Activated T-cell treated with anti-CD3 and anti-CD28 coated beads for 1 hour (primary cell): ENCODE data around the gene CNN2.

Source experiments
- DNase-seq: peaks from one replicate; pipeline ENCODE4 v3.0.0-alpha.2; 2020; ENCODE audit warnings: low read depth

CNN2 gene

DNA sequence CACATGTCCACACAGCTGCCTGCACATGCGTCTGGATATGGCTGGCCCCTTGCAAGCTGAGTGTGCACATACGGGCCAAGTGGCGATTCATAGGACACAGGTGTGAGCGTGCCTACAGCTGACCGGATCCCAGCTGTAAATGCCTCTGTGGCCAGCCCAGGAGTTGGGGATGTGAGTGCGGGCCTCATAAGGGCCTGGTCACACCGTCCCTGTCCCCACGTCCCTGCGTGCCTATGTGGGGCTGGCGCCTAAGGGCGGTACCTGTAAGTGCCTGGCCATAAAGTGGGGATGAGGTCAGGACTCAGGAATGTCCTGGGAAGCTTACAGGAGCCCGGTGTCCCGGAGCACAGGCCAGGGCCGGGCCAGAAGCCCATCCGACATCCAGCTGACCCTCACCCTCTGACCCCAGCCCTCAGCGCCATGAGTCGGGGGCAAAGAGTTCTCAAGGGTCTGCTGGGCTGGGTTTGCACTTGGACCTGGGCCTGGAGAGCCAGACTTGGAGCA is 39.2 kb downstream of the CNN2 start:
- DNase-seq: no peak

DNA sequence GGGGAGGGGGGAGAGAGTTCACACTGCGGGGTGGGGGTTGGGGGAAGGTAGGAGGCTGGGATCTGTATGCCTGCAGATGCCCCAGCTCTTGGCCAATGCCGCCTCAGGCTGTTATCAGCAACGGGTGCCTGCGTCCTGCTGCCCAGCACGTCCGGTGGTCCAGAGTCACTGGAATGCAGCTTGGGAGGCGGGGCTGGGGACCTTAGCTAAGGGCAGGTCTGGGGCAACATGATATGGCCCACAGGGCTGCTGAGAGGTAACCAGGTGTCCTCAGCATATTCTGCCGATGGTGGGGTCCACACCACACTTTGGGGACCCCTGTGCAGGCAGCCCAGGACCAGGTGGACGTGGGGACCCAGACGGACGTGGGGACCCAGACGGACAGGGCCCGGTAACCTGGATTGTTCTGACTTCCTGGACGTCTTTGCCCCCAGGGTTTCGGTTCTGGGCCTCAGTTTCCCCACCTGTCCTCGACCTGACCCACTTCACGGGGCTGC is 39.9 kb downstream of the CNN2 start:
- DNase-seq: no peak

DNA sequence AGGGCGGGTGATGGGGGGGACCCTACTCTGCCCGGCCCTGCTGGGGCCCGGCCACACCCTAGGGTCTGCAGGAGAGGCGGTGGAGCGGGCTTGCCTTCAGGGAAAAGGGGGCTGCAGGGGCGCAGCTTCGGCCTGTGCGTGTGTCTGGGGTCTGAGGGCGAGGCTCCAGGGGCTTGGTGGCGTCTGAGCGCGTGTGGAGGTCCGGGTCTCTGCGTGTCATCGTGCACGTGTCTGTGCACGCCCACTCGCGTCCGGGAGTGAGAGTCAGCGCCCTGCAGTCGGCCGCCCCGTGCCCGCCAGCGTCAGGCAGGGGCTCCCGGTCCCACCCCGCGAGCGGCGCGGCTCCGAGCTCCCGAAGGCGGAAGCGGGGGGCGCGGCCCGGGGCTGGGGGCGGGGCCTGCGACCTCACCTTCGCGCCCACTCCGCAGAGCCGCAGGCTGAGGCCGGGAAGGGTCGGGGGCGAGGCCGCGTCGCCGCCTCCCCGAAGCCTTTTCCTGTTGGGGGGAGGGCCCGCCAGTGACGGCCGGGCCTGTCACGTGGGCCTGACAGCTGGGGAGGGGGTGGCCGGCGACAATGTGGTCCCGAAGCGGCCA is 40.4 kb downstream of the CNN2 start, which contains the start of gene ARHGAP45:
Gene ARHGAP45, plus strand, starts transcription at position 420 of the 593 bp plus-strand sequence. CDS start 239 bp downstream, outside the sequence.
- DNase-seq: peak; percentile 78

DNA sequence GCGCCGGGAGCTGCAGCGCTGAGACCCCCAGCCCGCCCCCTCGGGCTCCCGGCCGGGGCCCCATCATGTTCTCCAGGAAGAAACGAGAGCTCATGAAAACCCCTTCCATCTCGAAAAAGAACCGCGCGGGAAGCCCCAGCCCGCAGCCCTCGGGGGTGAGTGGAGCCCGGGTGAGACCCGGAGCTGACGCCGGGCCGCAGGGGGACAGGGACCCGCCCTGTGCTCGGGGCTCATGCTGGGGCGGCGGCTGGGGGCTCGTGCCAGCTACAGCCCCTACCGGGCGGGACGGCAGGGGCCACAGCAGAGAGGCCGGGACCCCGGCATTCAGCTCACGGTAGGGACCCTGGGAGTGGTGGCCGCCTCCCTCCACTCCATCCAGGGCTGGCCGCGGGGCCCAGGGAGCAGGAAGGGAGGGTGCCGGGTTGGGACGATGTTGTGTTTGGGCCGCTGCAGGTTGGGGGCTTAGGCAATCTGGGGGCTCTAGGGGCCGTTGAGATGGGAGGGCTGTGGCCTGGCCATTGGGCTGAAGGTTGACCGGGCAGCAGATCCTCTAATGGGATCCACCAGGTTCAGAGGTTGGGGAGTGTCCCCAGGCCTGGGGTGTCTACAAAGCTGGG is 41.0 kb downstream of the CNN2 start:
- DNase-seq: peak; percentile 55

DNA sequence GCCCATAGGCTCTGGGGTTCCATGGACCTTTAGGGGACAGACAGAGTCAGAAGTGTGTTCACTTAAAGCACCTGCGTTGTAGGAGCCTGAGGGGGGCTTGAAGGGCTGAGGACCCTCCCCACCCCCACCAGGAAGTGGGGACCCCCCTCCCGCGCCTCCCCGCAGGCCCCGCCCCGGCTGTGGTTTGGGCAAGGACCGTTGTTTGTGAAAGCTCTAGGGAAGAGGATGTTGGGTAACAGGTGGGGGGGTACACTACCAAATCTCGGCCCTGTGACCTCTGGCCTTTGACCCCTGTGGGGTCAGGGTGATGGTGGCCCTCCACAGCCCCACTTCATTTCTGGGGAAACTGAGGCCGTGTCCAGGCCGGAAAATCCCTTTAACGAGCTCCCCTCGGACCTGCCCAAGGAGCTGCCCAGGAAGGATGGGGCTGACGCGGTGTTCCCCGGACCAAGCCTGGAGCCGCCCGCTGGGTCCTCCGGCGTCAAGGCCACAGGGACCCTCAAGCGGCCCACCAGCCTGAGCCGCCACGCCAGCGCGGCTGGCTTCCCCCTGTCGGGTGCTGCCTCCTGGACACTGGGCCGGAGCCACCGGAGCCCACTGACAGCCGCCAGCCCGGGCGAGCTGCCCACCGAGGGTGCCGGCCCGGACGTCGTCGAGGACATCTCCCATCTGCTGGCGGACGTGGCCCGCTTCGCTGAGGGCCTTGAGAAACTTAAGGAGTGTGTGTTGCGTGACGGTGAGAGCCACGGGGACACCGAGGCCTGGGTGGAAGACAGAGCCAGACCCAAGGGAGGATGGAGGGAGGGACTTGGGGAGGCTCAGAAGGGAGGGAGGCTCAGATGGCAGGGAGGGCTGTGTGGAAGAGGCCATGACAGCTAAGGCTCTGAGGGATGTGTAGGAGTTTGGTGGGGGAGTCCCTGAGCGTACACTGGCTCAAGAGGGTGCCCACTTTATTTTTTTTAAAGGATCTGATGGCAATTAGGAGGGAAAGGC is 41.9 kb downstream of the CNN2 start:
- DNase-seq: peak; percentile 70

DNA sequence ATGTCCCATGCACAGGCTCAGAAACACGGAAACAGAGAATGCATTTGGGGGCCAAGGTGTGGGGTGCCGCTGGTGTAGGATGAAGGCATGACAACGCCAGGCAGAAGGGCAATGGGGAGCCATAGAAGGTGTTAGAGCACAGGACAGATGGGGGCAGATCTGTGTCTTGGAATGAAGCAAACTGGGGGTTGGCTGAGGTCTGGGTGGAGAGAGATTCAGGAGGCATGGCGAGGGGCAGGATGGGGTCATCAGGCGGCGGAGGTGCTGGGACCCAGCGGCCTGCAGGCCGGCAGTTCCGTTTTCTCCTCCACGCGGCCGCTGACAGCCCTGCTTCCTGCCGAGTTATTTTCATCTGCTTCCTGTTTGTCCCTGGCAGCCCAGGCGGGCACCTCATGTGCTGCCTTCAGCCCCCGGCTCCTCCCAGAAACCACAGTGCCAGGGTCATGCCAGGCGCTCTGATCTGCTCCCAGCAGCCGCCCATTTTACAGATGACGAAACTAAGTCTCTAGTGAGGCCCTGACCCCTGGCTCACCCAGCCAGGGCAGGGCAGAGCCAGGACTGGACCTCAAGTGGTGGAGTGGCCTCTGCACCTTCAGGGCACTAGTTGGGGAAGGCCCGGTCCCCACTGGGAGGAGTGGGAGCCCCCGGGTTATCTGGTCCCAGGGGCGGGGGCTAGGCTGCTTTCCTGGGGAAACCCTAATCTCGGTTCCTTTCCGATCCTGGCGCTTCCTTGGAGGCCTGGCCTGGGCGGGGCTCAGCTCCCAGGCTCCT is 42.8 kb downstream of the CNN2 start:
- DNase-seq: peak; percentile 63

DNA sequence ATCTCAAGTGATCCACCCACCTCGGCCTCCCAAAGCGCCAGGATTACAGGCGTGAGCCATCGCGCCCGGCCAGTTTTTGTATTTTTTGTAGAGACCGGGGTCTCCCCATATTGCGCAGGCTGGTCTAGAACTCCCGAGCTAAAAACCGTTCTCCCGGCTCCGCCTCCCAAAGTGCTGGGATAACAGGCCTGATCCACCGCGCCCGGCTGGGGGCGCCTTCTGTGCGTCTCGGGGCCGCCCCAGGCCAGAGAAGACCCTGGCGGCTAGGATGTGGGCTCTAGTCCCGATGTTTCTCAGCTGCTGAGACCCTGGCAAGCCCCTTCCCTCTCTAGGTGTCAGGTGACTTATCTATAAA is 44.1 kb downstream of the CNN2 start:
- no peak for DNase-seq

DNA sequence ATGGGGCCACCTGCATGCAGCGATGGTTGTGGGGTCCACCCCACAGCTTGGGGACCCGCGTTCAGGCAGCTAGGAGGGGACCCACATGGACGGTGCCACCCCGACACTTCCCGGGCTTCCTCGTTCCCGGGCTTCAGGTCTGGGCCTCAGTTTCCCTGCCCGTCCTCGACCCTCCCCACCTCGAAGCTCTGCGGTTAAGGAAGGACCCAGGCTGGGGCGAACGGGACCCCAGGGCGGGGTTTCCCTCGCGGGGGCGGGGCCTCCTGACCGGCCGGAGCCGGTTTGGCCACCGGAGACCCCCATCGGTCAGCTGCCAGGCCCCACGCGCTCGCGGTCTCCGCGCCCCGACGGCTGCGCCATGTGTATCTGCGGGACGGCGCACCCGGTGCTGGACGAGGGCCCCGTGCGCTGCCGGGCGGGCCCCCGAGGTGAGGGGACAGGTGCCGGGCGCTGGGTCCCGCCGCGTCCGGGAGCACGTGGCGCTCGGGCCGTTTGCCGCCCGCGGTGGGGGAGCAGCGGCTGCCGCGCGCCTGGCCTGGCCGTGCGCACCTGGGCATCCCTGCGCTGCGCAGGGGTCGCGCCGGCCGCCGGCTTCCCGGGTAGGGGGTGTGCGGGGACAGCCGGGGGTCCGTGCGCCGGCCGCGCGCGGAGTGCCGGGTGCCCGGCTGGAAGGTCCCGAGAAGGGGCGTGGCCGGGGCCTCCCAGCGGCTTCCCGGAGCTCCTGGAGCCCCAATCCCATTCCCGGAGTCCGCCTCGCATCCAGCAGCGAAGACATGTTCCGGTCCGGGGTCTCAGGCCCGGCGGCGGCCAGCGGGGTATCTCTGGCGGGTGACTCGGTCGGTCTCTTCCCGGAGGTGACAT is 44.8 kb downstream of the CNN2 start:
- DNase-seq: no peak

DNA sequence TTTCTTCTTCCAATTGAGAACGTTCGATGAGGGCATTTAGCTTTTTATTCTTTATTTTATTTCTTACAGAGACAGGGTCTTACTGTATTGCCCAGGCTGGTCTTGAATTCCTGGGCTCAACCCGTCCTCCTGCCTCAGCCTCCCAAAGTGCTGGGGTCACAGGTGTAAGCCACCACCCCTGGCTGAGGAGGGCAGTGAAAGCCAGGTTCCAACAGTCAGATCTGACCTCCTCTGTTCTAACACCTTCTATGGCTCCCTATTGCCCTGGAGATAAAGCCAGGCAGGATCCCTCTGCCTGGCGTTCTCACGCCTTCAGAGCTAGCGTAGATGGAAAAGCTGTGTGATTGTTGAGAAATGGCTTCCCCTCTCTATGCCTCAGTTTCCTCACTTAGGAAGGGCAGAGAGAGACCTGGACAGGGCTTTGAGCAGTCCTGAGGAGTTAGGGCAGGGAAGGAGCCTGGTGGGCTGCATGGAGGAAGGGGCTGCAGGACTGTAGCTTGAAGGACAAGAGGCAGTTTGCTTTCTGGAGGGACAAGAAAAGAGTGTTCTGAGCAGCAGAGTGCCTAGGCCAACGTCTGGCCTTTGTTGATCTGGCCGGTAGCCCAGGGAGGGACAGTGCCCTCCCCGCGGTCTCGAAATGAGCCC is 46.1 kb downstream of the CNN2 start:
- no peak for DNase-seq

DNA sequence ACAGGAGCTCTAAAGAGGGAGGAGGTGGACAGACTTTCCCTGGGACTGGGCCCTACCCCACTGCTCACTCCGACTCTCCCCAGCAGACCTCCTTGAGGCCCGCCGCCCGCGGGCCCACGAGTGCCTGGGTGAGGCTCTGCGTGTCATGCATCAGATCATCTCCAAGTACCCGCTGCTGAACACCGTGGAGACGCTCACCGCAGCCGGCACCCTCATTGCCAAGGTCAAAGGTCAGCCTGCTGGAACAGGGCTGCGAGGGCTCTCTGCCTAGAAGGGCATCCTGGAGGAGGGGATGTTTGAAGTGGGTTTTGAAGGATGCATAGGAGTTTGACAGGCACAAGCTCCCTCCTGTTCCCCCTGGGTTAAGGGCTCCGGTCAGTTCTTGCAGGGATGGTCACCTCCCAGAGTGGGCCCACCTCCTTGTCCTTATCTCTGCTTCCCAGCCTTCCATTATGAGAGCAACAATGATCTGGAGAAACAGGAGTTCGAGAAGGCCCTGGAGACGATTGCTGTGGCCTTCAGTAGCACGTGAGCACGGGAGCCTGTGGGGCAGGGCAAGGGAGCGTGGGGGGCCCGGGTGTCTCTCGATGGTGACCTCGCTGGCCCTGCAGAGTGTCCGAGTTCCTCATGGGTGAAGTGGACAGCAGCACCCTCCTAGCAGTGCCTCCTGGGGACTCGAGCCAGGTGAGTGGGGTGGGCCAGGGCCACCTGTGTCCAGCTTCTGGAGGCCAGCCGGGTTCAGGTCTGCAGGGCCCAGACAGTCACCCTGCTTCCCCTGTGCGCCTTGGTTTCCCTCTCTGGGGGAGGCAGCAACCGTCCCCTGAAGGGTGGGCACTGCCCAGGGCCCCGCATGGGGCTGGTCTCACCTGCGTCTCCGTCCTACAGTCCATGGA is 46.9 kb downstream of the CNN2 start:
- no peak for DNase-seq

DNA sequence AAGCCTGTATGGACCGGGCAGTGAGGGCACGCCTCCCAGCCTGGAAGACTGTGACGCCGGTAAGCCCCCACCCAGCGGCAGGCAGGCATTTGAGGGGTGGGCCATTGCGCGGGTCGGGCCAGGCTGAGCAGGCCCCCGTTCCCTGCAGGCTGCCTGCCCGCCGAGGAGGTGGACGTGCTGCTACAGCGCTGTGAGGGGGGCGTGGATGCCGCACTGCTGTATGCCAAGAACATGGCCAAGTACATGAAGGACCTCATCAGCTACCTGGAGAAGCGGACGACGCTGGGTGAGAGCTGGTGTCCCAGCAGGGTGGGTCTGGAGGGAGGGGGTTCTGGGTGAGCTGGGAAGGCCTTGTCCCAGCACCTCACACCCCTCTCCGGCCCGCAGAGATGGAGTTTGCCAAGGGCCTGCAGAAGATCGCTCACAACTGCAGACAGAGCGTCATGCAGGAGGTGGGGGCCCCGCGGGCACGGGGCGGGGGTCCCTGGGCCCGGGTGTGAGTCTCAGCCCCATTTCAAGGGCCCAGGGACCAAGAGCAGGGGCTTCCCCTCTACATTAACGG is 47.6 kb downstream of the CNN2 start:
- DNase-seq: no peak

DNA sequence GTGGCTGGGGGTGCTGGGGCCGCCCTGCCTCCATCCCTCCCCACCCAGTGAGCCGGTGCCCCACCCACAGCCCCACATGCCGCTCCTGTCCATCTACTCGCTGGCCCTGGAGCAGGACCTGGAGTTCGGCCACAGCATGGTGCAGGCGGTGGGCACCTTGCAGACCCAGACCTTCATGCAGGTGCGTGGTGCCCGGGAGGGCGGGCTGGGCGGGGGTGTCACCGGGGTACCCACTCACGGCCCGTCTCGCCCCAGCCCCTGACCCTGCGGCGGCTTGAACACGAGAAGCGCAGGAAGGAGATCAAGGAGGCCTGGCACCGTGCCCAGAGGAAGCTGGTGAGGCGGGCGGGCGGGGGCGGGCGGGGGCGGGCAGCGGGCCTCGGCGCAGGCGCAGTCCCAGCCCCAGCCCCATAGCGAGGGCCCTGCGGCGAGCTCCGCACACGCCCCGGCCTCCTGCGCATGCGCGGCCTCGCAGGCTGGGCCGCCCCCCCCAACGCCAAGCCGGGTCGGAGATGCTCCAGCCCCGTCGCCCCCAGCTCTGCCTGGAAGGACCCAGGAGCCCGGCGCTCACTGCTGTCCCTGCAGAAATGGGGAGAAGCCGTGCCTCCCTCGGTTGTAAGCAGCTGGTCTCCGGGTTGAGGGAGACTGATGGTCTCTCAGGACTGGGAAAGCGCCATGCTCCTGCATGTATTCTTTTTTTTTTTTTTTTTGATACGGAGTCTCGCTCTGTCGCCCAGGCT is 48.3 kb downstream of the CNN2 start:
- DNase-seq: peak; percentile 99

DNA sequence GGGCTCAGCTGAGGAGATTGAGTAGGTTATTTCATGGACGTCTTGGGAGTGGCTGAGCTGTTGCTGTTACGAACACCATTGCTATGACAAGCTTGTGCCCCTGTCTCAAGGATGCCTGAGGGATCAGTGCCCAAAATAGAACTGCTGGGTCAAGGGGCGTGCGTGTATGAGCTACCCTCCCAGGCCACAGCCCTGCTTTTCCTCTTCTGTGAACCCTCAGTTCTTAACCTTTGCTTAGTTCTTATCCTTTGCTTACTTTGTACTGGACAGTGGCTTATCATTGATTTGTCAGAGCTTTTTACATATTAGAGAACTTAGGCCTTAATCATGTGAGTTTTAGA is 49.6 kb downstream of the CNN2 start:
- no peak for DNase-seq

DNA sequence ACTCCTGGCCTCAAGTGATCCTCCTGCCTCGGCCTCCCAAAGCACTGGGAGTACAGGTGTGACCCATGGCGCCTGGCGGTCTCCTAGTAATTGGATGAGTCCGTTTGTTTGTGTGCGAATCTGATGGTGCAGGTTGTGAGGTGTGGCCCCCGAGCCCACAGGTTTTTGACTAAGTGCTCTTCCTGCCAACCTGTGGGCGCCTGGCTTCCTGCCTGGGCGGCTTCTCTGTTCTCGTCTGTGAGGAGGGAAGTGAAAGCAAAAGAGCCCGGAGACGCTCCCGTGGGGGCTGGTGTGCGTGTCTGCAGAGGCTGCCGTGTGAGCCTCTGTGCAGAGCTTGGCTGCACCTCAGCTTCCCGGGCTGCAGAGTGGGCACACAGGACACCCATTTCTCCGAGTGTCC is 50.5 kb downstream of the CNN2 start:
- DNase-seq: peak; percentile 85

DNA sequence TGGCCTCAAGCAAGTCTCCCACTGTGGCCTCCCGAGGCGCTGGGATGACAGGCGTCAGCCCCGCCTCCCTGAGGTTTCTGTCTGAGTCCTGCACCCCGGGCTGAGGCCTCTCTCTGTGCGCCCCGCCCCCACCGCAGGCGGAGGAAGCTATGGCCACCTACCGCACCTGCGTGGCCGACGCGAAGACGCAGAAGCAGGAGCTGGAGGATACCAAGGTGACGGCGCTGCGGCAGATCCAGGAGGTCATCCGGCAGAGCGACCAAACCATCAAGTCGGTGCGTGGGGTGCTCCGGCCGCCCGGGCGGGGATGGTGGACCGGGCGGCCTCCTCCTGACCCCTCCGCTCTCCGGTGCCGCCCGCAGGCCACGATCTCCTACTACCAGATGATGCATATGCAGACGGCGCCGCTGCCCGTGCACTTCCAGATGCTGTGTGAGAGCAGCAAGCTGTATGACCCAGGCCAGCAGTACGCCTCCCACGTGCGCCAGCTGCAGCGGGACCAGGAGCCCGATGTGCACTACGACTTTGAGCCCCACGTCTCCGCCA is 53.2 kb downstream of the CNN2 start:
- DNase-seq: no peak

DNA sequence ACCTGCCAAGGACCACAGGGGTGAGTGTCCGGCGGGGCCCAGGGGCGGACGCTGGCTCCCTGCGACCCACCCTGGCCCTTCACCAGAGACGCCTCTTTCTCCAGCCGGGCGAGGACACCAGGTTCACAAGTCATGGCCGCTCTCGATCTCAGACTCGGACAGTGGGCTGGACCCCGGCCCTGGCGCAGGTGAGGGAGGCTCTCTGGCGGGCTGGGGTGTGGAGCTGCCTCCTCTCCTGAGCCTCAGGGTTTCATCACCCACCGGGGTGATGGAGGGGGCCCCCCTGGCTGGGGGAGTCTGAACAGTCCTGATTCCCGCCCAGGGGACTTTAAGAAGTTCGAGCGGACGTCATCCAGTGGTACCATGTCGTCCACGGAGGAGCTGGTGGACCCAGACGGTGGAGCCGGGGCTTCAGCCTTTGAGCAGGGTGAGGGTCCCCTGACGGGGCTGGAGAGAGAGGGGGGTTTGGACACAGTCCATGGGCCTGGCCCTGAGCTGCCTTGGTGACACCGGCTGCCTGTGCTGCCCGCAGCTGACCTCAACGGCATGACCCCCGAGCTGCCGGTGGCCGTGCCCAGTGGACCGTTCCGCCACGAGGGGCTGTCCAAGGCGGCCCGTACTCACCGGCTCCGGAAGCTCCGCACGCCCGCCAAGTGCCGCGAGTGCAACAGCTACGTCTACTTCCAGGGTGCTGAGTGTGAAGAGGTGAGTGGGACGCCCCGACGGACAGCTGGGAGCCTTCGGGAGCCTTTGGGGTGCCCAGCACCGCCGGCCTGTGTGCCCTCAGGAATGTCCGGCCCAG is 54.2 kb downstream of the CNN2 start:
- no peak for DNase-seq
